Stimulated activated CD4-positive, alpha-beta T cell treated with anti-CD3 and anti-CD28 coated beads, Interleukin-1b, Interleukin-23, amount 100 ng/mL, for 48 hours (primary cell): ENCODE measurements around the gene HHIPL1.
"Not testable (repeated sequence)": the region's sequence is repeated elsewhere in the genome, so short reads cannot be mapped to it uniquely, and the experiment has no call there.

Experiments used
- DNase-seq: peaks from one replicate; pipeline ENCODE4 v3.0.0-alpha.2; 2020

The HHIPL1 gene

DNA sequence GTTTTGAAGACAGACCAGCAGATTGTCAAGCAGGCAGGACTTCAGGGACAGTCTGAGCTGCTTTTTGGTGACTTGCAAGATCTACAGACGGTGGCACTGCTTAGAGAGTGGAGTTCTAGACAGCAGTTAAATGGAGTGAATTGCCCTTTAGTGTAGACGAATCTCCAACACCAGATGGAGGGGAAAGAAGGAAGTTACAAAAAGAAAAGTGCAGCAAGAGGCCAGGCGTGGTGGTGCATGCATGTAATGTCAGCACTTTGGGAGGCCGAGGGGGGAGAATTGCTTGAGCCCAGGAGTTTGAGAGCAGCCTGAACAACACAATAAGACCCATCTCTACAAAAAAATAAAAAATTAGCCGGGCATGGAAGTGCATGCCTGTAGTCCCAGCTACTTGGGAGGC, 8.4 kb upstream of the HHIPL1 start:
- no peak for DNase-seq

DNA sequence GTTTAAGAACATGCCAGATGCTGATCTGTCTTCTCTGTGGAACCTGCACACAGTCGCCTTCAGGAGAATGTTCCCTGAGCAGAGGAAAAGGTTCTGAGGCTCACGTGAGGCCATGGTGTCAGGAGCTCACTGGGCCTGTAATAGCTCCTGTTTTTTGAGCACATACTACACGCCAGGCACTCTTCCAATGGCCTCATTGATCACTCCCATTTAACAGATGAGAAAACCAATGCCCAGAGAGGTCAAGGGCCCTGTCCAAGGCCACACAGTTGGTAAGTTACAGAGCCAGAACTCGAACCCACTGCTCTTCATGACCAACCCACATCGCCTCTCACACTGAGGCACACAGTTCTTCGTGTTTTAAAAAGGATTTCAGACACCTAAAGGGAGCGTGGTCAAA, 7.3 kb upstream of the HHIPL1 start:
- no peak for DNase-seq

DNA sequence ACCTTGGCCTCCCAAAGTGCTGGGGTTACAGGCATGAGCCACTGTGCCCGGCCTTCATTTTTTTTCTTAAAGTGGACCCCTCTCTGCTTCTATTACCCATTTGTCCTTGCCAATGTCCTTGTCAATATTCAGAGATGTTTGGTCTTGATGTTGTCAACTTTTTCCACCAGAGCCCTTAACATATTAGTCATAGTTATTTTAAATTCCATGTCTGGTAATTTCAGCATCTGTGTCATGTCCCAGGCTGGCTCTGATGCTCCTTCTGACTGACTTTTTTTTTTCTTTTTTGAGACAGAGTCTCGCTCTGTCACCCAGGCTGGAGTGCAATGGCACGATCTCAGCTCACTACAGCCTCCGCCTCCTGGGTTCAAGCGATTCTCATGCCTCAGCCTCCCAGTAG, 2.2 kb upstream of the HHIPL1 start:
- DNase-seq: not testable (repeated sequence)

DNA sequence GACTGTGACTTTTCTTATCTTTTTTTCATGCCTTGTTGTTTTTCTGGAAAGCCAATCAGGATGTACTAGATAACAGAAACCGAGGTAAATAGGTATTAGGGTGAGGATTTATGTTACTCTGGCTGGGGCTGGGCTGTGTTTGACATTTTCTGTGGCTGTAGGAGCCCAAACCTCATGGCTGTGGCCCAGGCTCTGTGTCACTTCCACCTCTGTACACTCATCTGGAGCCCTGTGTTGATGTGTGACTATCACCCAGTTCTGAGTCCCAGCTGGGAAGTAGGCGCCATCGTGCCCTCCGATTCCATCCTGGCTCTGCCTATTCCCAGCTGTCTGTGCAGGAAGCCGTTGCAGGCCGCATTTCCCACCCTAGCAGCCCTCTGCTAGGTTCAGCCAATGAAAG, 1.6 kb upstream of the HHIPL1 start:
- DNase-seq: no peak

DNA sequence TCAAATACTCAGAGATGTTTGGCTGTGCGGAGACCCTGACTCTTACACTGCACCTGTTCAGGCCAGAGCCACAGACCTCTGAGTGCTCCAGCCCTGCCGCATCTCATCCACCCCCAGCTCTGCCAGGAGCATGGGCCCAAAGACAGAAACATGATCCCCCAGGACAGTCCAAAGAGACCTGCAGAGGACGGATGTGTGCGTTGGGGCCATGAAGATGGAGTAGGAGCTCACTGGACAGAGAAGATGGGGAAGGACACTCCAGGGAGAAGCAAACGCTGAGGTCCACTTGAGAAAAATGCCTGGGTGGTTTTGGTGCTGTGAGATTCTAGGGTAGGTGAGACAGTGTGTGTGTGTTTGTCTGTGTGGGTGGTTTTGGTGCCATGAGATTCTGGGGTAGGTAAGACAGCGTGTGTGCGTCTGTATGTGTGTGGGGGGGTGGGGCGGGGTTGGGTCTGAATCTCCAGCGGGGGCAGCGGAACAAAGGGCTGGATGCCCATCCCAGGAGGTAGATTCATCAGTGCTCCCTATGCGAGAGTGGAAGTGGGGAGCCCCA, 818 bp upstream of the HHIPL1 start:
- no peak for DNase-seq

DNA sequence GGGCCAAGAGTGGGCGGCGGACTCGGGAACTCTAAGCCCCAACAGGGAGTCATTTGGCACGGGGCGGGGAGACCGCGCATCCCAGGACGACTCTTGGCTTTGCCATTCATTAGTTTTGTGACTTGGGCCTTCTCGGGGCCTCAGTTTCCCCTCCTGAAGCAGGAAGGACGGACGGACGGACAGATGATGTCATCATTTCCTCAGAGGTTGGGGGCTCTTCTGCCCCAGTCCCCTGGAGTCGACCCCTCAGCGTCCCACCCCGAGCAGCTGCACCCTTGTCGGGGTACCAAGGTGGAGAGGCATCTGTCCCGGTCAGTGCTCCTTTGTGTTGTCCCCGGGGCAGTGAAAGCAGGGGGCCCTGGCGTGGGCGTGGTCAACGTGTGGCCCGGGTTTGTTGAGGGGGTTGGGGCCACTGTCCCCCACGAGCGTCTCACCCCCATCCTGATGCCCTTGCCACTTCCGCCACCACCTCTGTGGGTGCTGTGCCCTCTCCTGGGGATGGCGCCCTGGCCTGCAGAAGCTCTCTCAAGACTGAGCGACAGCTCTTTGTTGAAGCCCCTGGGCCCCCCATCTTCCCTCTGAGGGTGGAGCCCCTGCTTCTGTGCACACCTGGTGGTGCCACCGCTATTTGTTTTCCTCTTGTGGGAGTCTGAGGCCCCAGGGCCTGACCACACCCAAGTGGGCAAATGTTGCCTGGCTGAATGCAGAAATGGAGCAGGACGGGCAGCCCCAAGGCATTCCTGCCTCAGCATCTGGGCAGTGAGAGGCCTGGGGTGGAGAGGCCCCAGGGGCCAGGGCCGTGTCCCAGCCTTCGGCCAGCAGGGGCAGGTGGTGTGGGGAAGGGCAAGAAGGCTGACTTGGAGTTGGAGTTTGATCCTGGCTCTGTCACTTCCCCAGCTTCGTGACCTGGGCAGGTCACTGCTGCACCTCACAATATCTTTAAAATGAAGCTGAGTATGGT, 896 bp downstream of the HHIPL1 start:
- no peak for DNase-seq

DNA sequence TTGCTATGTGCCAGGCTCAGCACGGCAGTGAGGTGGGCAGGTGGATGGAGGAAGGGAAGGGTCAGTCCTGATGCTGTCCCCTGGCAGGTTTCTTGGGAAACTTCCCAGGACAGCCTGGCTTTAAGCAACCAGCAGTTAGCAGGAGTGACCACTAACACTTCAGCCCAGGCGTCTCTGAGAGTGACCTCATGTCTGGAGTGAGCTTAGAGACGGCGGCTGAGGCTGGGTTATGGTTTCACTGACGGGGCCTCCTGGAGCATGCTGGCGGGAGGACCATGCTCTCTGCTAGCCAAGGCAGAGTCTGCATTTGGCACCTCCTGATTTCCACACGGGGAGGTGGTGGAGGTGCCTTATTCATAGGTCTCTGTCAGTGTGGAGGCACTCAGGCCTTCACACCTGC, 2.5 kb downstream of the HHIPL1 start:
- no peak for DNase-seq

DNA sequence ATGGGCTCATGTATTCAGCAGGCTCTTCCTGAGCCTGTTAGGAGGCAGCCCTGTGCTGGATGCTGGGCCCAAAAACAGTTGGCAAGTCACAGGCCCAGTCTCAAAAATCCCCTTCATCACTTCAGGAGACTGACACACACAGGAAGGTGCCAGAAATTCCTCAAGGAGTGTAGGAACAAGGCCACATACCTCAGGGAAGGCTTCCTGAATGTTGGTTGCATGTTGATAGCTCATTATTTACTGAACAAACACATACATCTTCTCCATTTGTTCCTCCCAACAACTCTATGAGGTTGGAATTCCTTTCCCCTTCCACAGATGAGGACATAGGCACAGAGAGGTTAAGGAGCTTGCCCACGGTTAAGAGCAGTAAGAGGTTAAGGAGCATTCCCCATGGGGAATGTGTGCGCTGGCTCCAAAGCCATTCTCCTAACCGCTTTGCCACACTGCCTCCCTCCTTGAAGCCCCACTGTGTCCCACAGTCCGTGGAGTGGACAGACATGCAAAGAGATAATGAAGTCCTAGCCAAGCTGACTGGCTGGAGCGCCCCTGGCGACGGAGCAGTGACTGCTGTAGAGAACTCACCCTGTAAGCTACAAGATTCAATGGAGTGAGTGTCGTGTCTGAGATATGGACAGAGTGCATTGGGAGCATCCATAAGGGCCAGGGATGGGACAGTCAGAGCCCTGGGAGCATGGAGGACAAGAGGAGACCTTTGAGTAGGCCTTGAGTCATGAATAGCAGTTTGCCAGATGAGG, 3.3 kb downstream of the HHIPL1 start:
- DNase-seq: no peak

DNA sequence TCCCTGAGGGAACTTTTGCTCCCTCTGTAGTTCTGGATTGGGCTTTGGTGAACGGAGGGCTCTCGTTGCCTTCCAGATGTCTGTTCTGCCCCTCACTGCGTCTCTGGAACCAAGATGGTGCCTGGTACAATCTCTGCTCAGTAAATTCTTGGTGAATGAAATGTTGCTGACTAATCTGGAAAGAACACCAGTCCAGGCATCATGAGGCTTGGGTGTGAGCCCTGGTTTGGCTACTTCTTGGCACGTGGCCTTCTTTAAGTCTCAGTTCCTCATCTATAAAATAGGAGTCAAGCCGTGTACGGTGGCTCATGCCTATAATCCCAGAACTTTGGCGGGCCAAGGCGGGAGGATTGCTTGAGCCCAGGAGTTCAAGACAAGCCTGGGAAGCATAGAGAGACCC, 4.3 kb downstream of the HHIPL1 start:
- no peak for DNase-seq

DNA sequence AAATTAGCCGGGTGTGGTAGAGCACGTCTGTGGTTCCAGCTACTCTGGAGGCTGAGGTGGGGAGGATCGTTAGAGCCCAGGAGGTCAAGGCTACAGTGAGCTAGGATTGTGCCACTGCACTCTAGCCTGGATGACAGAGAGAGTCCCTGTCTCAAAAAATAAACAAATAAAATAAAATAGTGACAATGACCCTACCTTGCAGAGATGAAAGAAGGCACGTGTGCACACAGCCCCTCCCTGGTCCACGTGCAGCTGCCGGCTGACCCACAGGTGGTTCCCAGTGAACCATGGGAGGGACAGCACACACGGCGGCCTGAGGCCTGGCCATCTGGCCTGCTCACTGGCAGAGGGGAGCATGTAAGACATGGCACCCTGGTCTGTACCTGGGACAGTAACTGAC, 4.7 kb downstream of the HHIPL1 start:
- no peak for DNase-seq

DNA sequence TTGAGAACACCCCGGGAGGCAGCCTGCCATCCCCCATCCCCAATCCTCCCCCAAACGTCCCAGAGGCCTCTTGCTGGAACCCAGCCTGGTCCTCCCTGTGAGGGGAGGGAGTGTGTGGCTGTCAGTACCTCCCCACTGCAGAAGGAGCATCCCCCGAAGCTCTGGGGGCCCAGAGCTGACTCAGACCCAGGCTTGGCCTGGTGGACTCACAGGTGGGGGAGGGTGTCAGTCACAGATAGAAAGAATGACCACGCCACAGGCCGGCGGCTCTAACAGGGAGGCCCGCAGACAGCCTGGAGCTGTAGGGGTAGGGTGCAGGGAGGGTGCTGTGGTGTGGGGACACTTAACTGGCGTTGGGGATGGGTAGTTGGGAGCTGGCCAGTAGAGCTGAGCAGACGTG, 5.3 kb downstream of the HHIPL1 start:
- no peak for DNase-seq

DNA sequence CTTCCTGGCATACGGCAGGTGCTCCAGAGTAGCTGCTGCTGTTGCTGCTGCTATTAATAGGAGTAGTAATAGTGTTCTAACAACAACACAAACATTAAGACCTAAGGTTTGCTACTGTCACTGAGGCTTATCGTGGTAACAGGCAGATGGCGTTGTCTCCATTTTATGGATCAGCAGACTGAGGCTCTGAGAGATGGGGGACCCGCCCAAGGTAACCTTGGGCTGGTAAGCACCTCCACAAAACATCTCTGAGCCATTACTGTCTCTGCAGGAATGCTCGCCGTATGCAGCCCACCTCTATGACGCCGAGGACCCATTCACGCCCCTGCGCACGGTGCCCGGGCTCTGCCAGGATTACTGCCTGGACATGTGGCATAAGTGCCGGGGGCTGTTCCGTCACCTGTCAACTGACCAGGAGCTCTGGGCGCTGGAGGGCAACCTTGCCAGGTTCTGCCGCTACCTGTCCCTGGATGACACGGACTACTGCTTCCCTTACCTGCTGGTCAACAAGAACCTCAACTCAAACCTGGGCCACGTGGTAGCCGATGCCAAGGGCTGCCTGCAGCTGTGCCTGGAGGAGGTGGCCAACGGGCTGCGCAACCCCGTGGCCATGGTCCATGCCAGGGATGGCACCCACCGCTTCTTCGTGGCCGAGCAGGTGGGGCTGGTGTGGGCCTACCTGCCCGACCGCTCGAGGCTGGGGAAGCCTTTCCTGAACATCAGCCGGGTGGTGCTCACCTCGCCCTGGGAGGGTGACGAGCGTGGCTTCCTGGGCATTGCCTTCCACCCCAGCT, 7.2 kb downstream of the HHIPL1 start:
- no peak for DNase-seq

DNA sequence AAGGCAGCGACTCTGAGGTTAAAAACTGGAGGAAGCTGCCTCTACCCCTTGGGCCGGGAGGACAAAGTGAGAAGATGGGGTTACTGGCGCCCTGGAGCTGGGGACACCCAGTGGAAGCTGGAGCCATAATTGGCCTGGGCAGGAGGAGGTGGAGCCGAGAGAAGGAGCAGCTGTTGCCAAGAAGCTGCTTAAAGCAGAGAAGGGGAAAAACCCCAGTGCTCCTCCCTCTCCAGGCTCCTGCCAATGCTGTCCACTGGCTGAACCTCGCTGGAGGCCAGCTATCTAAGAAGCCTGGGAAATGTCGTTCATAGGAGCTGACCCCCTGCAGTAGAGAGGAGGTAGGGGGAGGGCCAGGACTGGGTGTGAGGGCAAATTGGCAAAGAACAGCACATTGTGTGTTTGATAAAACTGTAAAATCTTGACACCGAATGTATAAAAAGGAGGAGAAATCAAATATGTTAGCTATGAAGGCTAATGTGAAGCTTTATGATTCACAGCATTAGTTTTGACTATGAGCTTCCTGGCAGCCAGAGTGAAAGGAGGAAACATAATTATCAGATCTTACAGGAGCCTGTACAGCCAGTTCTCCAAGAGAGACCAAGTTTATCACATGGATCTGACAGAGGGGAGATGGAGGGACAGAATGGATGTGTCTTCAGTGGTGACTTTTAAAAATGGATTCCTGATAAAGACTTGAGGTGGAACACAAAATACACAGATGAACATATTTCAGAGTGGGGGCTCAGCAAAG, 9.5 kb downstream of the HHIPL1 start:
- DNase-seq: no peak

DNA sequence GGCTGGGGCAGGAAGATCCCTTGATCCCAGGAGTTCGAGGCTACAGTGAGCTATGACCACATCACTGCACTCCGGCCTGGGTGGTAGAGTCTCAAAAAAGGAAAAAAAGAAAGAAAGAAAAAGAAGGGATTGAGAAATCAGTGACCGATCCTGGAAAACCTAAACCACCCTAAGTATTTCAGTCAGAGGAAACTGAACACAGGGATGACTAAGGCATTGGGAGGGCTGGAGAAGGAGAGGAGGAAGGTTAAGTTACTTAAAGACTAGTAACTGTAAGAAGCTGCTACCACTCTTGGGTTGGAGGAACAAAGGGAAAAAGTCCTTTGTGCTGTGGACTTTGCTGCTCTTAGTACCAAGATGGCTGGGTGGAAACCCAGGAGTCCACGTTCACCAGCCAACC, 10.6 kb downstream of the HHIPL1 start:
- no peak for DNase-seq

DNA sequence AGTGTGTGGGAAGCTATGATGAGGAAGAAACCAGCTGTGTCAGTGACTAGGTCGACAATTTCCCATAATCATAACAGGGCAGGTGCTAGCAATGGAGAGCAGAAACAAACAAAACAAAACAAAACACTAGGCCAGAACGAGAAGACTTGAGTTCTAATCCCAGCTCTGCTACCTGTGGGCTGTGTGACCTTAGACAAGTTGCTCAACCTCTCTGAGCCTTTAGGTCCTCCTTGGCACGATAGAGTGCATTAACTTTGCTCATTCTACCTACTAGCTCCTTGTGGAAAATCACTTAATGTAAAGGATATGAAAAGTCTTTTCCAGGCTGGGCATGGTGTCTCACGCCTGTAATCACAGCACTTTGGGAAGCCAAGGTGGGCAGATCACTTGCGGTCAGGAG, 11.2 kb downstream of the HHIPL1 start:
- DNase-seq: no peak

DNA sequence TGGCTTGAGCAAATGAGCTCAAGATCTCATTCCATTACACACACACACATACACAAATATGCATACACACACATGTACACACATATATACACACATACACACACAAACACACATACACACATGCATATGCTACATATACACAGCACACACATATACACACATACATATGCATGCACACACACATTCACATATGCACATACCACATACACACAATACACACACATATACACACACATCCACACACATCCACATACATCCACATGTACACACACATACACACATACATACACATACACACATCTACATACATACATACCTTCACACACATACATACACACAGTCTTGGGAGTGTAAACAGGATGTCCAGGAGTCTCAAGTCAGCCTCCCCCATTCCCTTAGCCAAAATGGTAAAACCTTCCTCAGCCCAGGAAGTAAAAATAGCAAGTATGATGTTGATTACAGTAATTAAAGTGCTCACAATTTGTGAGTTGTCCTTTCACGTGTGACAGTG, 12.8 kb downstream of the HHIPL1 start:
- no peak for DNase-seq

DNA sequence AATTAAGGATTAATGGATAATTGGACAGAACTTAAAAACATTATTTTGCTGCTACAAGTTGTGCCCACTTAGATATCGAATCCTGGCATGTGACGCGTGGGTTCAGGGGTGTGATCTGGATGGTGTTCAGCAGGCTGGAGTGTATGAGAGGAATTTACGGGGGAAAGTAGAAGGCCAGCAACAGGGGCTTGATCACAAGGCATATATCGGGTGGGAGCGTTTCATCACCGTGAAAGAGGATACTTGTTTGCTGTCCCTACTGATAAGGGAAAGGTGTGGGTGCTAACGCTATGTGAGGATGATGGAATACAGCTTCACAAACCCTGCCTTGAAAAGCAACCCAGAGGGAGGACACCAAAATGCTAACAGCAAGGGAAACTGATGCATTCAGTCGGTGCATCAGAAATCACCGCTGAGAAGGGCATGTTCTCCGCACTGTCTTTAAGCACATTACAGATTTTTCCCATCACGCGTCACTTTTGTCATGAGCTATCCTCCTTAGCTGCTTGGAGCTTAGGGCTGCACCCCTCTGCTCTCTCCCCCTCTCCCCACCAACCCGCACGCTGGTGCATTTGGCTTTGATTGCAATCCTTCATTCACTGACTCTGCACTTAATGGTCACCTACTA, 13.4 kb downstream of the HHIPL1 start:
- DNase-seq: no peak

DNA sequence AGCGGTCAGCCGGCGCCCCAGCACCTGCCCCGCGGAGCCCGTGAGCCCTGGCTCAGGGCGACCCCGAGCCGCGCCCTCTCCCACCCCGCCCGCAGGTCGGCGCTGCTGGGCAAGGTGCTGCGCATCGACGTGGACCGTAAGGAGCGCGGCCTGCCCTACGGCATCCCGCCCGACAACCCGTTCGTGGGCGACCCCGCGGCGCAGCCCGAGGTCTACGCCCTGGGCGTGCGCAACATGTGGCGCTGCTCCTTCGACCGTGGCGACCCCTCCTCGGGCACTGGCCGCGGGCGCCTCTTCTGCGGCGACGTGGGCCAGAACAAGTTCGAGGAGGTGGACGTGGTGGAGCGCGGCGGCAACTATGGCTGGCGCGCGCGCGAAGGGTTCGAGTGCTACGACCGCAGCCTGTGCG, 14.4 kb downstream of the HHIPL1 start:
- no peak for DNase-seq

DNA sequence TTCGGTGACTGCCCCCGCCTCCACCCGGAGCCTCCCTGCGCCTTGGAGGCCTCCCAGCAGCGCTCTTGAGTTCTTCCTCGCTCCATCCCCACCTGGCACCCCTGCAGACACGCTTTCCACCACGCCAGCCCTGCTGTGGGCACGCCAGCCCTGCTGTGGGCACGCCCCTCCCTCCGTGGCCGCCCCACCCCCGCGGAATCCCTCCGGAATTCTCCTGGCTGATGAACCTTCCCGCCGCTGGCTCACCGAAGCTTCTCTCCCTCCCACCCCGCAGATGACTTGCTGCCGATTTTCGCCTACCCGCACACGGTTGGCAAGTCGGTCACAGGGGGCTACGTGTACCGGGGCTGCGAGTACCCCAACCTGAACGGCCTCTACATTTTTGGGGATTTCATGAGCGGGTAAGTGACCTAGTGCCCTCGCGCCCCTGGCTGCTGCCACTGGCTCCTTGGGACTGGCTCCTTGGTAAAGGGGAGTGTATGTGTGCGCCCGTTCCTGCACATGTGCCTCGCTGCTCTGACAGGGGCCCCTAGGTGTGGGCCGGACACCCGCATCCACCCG, 15.2 kb downstream of the HHIPL1 start:
- no peak for DNase-seq

DNA sequence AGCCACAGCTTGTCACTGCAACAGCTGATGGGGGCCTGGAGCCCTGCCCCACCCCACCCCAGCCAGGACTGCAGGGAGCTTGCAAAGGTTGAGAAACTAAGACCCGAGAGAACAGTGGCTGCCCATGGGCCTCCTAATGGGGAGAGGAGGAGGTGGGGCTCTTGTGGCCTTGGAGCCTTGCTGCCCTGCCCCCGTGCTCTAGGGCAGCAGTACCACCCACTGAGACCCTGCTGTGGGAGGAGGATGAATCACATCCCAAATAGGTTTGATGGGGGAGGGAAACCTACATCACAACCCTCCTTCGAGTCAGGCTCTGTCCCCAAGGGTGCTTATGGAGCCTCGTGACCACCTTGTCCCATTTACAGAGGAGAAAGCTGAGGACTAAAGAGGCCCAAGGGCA, 15.9 kb downstream of the HHIPL1 start:
- DNase-seq: no peak

DNA sequence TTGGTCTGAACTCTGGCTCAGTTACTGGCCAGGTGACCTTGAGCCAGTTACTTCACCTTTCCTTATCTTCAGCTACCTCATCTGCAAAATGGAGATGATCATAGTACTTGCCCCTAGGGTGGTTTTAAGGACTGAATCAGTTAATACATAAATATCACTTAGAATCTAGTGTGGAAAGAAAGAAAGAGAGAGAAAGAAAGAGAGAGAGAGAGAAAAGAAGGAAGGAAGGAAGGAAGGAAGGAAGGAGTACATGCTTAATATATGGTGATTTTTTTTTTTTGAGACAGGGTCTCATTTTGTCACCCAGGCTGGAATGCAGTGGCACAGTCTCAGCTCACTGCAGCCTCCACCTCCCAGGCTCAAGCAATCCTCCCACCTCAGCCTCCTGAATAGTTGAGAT, 16.3 kb downstream of the HHIPL1 start:
- not testable (repeated sequence) for DNase-seq
